Measurements from ENCODE around the gene ANKRD13A.
A peak's percentile ranks its signal among the peaks of the same experiment; 100 is the strongest.
"Not testable (repeated sequence)": the region's sequence is repeated elsewhere in the genome, so short reads cannot be mapped to it uniquely, and the experiment has no call there.

The ANKRD13A gene

DNA sequence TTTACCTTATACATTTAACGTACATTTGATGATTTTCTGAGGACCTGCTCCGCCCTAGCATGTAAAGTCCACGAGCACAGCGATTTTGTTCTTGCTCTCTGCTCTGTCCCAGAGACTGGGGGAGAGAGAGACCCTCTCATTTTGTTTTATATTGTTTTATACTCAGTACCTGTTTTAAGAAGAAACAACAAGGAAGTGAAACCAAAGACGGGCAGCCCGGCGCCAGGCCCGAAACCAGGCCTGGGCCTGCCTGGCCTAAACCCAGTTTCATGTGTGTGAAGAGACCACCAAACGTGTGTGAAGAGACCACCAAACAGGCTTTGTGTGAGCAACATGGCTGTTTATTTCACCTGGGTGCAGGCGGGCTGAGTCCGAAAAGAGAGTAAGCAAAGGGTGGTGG is 49.8 kb downstream of the ANKRD13A start:
- peak in 1 of 2 donors; percentile 27 for DNase-seq

DNA sequence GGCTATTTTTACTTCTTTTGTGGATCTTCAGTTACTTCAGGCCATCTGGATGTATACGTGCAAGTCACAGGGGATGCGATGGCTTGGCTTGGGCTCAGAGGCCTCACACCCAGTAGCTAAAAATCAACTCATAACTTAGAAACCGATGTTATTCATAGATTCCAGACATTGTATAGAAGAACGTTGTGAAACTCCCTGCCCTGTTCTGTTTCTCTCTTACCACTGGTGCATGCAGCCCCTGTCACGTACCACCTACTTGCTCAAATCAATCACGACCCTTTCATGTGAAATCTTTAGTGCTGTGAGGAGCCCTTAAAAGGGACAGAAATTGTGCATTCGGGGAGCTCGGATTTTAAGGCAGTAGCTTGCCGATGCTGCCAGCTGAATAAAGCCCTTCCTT is 50.4 kb downstream of the ANKRD13A start:
- DNase-seq = not testable (repeated sequence)

DNA sequence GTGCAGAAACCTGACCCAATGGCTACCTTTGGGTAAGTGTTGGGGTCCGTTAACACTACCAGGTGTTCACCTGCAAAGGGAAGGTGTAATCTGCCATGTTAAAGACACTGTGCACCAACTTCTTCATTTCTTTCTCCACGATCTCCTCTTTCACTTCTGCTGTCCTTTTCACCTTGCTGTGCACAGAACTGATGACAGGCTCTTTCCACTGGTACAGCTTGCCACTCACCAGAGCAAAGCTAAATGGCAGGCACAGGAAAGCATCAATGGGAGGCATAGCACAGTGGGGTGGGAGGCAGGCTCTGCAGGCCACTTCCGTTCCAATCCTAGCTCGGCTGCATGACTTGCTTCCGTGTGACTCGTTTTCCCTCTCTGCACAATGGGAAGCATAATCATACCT is 51.7 kb downstream of the ANKRD13A start:
- no peak for DNase-seq

DNA sequence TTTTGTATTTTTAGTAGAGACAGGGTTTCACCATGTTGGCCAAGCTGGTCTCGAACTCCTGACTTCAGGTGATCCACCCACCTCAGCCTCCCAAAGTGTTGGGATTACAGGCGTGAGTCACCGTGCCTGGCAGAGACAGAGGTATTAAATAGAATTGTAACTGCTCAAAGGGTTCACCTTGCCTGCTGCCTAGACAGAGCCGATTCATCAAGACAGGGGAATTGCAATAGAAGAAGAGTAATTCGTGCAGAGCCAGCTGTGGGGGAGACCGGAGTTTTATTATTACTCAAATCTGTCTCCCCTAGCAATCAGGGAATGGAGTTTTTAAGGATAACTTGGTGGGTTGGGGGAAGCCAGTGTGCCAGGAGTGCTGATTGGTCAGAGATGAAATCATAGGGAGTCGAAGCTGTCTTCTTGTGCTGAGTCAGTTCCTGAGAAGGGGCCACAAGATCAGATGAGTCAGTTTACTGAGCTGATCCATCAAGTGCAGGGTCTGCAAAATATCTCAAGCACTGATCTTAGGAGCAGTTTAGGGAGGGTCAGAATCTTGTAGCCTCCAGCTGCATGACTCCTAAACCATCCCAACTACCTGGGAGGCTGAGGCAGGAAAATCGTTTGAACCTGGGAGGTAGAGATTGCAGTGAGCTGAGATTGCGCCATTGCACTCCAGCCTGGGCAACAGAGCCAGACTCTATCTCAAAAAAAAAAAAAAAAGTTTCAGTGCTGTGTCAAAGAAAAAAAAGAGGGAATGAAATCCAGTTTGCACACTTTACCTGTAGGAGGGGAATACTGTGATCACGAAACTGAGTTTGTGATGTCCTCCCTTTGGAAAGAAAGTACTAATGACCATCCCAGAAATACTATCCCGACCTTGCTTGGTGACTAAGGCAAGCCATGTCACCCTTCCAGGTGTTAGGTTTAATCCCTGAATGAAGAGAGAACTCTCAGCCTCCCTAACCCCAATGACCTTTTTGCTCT is 56.4 kb downstream of the ANKRD13A start:
- DNase-seq = peak; percentile 42 to 48

DNA sequence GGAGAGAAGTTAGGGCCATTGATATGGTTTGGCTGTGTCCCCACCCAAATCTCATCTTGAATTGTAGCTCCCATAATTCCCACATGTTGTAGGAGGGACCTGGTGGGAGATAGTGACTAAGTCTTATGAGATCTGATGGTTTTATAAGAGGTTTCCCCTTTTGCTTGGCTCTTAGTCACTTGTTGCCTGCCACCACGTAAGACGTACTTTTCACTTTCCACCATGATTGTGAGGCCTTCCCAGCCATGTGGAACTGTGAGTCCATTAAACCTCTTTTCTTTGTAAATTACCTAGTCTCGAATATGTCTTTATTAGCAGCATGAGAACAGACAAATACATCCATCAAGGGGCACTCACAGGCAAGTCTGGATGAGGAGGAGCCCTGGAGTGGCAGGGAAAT is 57.4 kb downstream of the ANKRD13A start:
- peak in 1 of 2 donors; percentile 35 for DNase-seq

DNA sequence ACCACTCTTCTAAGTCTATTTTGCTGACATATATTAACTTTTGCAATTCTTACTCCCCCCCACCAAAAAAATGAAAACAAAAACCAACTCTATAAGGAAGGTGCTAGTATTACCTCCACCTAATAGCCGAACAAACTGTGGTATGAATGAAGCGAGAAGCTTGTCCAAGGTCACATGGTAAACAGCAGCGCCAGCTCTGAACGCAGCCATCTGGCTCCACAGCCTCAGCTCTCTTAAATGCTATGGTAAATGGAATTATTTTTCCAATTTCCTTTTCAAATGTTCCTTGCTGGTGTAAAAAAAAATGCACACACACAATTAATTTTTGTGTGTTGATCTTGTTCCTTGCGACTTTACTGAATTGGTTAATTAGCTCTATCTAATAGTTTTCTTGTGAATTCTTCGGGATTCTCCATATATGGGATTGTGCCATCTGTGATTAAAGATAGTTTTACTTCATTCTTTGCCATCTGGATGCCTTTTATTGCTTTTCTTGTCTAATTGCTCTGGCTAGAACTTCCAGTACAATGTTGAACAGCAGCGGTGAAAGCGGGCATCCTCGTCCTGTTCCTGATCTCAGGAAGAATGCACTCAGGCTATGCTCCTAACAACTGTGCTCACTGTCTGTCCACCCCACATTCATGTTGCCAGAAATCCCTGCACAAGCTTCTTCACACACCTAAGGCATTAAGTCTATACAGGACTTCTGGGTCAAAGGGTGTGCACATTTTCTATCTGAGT is 59.8 kb downstream of the ANKRD13A start:
- no peak for DNase-seq

DNA sequence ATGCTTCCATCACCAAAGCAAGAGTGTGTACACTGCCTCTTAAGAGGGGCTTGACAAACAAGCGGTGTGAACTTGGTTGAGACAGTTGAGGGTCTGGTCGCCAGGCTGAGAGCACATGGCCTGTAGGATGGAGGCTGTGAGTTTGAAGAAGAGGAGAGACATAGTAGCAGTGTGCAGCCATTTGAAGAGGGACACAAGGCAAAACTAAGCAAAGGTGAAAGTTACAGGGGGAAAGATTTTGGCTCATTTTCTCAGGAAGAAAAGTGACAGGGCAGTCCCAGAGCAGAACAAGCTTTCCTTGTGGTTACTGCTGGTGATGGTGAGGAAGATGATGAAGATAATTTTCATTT is 60.4 kb downstream of the ANKRD13A start:
- DNase-seq = no peak

DNA sequence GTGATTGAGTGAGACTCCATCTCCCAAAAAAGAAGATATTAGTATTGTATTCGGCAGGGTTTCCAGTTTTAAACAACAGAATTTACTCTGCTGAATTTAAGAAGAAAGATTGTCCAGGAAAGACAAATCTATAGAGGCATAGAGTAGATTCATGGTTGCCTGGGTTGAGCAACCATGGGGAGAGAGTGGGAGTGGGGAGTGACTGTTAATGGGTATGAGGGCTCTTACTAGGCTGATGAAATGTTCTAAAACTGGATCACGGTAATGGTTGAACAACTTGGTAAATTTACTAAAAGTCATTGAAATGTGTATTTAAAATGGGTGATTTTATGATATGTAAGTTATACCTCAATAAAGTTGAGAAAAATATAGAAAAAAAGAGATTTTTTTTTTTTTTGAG is 63.0 kb downstream of the ANKRD13A start:
- peak; percentile 37 to 58 for DNase-seq

DNA sequence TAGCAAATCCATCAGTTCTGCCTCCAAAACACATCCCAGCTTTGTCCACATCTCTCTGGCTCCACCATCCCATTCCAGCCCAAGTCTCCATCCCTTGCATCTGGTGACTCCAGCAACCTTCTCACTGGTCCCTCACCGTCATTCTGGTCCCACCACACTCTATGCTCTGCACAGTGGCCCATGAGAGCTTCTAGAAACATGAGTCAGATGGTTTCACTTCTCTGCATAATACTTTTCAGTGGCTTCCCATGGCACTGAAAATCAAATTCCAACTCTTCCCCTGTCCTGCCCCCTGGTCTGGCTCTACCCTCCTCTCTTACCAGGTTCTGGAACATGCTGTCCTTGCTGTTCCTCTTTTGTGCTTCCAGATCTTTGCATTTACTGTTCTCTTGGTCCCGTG is 66.3 kb downstream of the ANKRD13A start:
- DNase-seq = no peak

DNA sequence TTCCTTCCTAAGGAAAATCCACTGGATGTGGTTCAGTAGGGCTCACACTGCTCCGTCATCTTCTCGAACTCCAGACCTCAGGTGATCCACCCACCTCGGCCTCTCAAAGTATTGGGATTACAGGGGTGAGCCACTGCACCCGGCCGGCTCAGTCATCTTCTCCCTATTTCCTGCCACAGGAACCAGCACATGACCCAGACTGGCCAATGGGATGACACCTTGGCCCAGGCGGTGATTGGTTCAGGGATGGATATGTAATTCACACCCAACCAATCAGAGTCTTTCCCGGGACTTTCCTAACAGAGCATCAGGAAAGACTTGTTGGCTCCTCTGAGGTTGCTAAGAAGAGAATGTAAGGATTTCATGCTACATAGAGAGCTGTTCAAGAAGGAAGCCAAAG is 68.3 kb downstream of the ANKRD13A start:
- DNase-seq = no peak

DNA sequence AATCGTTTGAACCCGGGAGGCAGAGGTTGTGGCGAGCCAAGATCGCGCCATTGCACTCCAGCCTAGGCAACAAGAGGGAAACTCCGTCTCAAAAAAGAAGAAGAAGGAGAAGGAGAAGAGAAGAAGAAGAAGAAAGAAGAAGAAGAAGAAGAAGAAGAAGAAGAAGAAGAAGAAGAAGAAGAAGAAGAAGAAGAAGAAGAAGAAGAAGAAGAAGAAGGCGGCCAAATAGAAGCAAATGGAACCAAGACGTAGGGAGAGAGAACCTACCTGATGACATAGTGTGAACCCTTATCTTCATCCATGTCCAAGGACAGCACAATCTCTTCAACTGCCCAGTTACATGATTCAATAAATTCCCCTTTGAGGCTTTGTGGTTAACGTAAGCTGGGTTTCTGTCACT is 68.9 kb downstream of the ANKRD13A start:
- DNase-seq = not testable (repeated sequence)

DNA sequence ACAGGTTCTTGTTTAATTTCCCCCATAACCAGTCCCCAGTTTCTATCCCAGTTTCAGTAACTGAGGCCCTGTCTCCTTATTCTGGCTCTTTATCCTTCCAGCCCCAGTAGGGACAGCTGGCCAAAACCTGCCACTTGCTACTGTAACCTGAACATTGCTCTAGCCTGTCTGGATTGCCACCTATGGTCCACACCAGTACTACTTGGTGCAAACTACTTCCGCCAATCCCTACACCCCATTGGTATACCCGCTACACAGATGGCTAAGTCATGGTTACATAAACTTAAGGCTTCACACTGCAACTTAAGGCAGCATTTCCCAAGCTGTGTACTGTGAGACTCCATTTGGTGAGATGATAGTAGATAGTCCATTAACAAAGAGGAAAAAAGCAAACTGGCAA is 69.4 kb downstream of the ANKRD13A start:
- no peak for DNase-seq

DNA sequence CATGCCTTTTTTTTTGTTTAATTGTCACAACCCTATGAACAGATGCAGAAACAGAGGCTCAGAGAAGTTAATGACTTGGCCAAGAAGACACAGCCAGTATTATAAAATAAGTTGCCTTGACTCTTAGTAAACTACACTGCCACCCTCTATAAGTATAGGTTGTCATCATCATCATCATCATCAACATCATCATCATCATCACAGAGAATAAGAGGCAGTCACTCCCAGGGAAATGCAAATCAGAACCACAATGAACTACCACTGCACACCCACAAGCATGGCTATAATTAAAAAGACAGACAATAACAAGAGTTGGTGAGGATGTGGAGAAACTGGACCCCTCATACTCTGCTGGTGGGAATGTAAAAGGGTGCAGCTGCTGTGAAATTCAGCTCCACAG is 72.3 kb downstream of the ANKRD13A start:
- no peak for DNase-seq

DNA sequence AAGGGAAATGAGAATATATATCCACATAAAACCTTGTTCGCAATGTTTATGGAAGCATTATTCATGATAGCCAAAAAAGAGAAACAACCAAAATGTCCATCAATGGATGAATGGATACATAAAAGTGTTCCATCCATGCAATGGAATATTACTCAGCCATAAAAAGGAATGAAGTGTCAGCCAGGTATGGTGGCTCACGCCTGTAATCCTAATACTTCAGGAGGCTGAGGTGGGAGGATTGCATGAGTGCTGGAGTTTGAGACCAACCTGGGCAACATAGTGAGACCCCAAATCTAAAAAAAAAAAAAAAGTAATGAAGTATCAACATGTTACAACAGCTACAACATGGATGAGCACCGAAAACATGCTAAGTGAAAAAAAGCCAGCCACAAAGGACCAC is 72.7 kb downstream of the ANKRD13A start:
- no peak for DNase-seq

DNA sequence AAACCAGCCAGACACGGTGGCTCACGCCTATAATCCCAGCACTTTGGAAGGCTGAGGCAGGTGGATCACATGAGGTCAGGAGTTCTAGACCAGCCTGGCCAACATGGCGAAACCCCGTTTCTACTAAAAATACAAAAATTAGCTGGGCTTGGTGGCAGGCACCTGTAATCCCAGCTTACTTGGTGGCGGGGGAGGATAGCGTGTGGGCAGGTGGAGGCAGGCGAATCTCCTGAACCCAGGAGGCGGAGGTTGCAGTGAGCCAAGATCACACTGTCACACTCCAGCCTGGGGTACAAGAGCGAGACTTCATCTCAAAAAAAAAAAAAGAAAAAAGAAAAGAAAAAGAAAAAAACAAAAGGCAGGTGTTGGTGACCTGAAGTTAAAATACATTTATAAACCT is 73.4 kb downstream of the ANKRD13A start:
- DNase-seq = not testable (repeated sequence)

DNA sequence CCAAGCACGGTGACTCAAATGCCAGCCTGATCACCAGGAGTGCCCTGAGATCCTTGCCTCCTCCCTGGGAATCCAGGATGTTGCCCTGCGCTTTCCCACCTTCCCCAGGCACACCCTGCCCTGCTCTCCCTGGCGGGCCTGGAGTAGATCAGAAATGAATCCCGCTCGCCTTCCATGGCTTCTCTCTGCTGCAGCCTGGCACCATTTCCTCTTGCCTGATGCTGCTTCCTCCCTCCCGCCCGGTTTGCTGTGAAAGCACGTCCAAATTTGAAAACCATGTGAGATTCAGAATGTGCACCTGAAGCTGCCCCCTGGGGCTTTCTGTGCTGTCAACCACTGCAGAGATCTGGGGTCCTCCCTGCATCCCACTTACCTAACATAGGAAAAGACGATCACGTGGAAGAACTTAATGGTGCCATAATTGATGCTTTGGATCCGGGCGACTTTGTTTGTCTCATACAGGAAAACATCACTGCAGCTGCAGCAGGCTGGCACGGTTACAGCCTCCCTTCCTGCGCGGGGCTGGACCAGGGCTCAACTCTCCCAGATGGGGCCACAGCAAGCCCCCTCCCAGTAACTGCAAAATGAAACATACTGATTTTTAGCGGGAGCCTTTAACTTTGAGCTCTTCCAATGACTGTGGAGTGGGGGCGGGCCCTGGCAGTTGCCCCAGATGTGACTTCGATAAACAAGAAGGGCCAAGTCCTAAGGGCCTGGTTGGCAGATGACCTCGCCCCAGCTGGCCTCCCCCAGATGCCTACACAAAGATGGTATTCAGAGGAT is 74.0 kb downstream of the ANKRD13A start:
- peak; percentile 14 to 17 for DNase-seq

DNA sequence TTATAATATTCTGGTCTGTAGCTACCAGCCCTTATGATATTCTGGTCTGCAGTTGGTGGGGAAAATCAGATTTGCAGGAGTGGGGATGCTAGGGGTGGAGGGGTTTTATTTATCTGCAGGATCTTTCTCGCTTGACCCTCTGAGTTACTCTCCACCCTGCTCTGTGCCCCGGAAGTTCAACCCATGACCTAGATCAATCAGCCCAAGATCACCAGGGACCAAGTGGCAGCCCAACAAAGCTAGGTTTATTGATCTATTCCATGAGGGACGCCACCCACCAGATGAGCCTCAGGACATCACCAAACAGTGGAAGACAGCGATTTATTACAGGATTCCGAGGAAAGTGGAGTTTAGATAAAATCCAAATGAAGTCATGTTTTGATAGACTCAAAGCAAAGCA is 74.9 kb downstream of the ANKRD13A start:
- DNase-seq = no peak

DNA sequence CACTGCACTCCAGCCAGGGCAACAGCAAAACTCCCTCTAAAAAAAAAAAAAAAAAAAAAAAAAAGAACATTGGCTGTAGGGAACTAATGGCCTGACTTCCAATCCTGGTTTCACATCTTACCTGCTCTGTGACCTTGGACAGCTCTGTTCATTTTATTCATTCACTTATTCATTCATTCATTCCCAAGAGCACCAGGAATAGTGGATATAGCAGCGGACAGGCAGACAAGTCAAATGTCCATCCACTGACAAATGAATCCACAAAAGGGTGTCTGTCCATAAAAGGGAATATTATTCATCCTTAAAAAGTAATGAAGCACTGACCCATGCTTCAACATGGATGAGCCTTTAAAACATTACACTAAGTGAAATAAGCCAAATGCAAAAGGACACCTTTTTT is 76.7 kb downstream of the ANKRD13A start:
- no peak for DNase-seq

DNA sequence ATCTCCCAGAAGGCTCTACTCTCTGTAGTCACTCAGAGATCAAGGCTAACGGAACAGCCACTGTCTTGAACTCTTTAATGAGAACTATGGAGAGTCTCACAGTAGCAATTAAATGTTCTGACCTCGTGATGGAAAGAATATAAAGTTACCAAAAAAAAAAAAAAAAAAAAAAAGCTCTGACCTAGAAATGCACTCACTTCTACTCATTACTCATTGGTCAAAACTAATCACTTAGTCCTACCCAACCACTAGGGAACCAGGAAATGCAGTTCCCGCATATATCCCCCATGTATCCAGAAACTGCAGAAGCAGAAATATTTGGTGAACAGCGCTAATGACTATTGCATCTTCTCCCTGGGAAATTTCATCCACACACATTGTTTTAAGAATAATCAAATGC is 78.6 kb downstream of the ANKRD13A start:
- DNase-seq = no peak

DNA sequence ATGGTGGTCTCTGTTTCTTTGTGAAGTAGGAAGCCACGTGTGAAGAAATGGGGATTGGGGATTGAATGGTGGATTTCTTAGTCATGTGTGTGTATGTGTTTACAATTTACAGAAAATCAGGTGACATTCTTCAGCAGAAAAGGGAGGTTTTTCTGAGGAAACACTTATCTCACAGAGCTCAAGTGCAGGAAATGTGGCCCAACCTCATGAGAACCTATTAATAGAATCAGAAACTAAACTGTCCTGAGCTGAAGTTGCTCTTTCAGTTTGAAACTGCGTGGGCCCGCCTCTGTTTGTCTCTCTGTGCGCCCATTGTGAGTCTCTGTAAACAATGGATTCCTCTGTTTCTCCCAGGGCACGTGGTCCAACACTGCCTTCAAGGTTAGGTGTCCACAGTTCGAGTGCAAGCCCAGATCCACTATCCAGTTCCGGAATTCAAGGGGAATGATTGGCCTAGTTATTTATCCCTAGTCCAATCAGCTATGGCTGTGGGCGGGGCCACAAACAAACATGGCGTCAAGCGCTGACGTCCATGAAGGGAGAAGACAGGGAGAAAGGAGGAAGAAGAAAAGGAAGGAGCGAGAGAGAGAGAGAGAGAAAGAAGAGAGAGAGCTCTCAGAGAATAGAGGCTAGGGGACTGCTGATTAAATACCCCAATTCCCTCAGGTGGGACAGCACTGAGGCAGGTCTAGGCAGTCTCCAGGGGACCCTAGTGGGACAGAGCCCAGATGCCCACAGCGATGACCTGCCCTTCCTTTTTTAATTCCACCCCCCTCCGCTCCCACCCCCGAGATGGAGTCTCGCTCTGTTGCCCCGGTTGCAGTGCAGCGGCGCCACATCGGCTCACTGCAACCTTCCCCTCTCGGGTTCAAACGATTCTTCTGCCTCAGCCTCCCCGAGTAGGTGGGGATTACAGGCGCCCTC is 80.5 kb downstream of the ANKRD13A start:
- peak; percentile 86 to 94 for DNase-seq

DNA sequence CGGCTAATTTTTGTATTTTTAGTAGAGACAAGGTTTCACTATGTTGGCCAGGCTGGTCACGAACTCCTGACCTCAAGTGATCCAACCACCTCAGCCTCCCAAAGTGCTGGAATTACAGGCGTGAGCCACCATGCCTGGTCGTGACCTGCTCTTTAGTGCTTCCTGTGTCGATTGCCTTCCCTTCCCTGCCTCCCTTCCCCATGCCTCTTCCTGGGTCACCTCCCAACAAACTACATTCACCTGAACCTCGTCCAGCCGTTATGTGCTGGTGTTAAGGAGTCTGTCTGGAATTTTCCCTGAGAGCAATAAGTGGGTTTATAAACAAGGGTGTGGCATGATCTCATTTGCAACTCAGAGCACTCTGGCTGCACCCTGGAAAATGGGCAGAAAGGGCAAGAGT is 81.2 kb downstream of the ANKRD13A start:
- DNase-seq = no peak

Data from inflammatory macrophage (primary cell).